ENCODE measurements around the gene MAU2. TPM values are rescaled to one million over a fixed set of nuclear protein-coding genes. Genes with fewer than 3 reads are reported as not detected.

The MAU2 gene
- total and polyA plus RNA-seq, 2 donors (not counting 1 experiment from before 2014, with no cell fraction given) = 11.1 to 29.4 TPM

DNA sequence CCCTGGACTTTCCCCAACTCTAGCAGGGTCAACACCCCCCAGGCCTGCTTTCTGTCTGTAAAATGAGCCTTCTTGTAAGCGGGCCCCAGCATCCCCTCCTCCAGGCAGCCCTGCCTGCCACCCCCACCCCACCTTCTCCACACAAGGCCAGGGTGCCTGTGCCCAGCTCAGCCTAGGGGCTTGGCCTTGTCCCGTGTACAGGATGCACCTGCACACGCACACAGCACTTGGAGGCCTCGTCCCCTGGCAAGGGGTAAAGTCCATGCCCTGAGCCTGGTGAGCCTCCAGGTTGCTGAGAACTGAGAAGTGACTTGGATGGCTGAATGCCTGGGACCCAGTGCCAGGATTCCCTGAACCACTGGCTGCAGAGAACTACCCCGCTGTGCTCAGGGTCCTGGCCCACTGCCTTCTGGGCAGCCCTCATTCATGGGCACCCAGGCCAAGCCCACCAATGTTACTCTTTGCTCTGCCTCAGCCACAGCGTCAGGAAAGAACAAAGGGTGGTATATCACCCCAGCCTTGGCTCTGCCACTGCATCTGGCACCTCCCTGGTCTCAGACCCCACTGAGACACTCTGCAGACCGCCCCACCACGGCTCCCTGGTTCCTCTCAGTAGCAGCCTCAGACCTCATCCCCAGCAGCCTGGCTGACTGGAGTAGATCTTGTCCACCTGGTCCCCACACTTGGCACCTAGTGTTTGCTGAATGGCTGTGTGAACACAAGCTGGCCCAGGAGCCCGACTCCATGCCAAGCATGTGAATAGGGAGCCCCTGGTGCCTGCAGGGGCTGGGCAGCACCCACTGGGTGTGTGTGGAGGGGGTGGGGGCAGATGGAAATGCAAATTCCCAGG, 45.7 kb upstream of the MAU2 start:
- Histone ChIP-seq H3K27me3 (ENCODE audit: control insufficient read depth, insufficient read depth, low read length) (peaks cover 9% of the 10 kb centered on the region), H4K20me1 (ENCODE audit: control insufficient read depth, extremely low read depth, insufficient read depth, low read length) (no peaks in the 10 kb centered on the region), H3K79me2 (ENCODE audit: control insufficient read depth, insufficient read depth, low read length) (no peaks in the 10 kb centered on the region), H3K9me3 (ENCODE audit: control insufficient read depth, insufficient read depth, low read depth, low read length) (no peaks in the 10 kb centered on the region), H3K4me1 (ENCODE audit: control insufficient read depth, extremely low read depth, insufficient read depth, low read length) (no peaks in the 10 kb centered on the region), H3K4me2 (ENCODE audit: extremely low read depth, insufficient read depth, low read length) (no peak overlapping the region), H3K27ac (ENCODE audit: insufficient read depth, low read length) (no peak overlapping the region), H3K4me3 (replicated peaks in 1 of 4; ENCODE audit: control extremely low read depth in 1 of 4, insufficient read depth in 1 of 4, low read depth in 3 of 4, low read length in 4 of 4) (no peak overlapping the region), H3K9ac (ENCODE audit: insufficient read depth, low read length) (no peak overlapping the region), H2AFZ (ENCODE audit: low read length) (no peak overlapping the region), H3K36me3 (ENCODE audit: control insufficient read depth, insufficient read depth, low read length) (peaks cover 20% of the 10 kb centered on the region)
- TF ChIP-seq, protein P1, sequence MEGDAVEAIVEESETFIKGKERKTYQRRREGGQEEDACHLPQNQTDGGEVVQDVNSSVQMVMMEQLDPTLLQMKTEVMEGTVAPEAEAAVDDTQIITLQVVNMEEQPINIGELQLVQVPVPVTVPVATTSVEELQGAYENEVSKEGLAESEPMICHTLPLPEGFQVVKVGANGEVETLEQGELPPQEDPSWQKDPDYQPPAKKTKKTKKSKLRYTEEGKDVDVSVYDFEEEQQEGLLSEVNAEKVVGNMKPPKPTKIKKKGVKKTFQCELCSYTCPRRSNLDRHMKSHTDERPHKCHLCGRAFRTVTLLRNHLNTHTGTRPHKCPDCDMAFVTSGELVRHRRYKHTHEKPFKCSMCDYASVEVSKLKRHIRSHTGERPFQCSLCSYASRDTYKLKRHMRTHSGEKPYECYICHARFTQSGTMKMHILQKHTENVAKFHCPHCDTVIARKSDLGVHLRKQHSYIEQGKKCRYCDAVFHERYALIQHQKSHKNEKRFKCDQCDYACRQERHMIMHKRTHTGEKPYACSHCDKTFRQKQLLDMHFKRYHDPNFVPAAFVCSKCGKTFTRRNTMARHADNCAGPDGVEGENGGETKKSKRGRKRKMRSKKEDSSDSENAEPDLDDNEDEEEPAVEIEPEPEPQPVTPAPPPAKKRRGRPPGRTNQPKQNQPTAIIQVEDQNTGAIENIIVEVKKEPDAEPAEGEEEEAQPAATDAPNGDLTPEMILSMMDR (conservative IDR thresholded peaks at IDR 0.05 in 1 of 2, IDR thresholded peaks at IDR 0.05 in 1 of 2; ENCODE audit: low read depth in 1 of 2, low read length in 2 of 2) = no peak
- no peak for TF ChIP-seq EZH2 (IDR thresholded peaks at IDR 0.05; ENCODE audit: low read length, missing control alignments)
- no peak for DNase-seq (ENCODE audit: low read depth in 2 of 2)

DNA sequence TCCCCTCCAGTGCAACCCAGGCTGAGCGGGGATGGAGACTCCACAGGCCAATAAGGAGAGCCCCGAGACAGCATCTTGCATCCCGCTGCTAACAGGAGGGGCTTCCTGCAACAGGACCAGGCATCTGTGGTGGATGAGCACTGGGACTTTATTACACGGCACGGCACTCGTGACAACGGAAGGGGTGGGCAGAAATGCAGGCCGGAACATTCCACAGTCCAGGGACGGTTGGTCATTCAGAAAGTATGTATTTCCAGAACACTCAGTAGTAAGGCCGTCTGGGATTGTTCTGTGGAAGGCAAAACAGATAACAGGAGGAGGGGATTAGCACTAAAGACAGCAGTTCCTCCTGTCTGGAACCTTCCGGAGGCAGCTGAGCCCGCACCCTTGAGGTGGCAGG, 44.2 kb upstream of the MAU2 start:
- no peak overlapping the region for H3K9ac ChIP-seq (ENCODE audit: insufficient read depth, low read length)
- TF ChIP-seq, protein P1 (conservative IDR thresholded peaks at IDR 0.05 in 1 of 2, IDR thresholded peaks at IDR 0.05 in 1 of 2; ENCODE audit: low read depth in 1 of 2, low read length in 2 of 2) = no peak
- TF ChIP-seq EZH2 (IDR thresholded peaks at IDR 0.05; ENCODE audit: low read length, missing control alignments) = no peak
- H2AFZ ChIP-seq (ENCODE audit: low read length) = no peak overlapping the region
- H3K9me3 ChIP-seq (ENCODE audit: control insufficient read depth, insufficient read depth, low read depth, low read length) = no peaks in the 10 kb centered on the region
- no peaks in the 10 kb centered on the region for H3K4me1 ChIP-seq (ENCODE audit: control insufficient read depth, extremely low read depth, insufficient read depth, low read length)
- no peak overlapping the region for H3K27ac ChIP-seq (ENCODE audit: insufficient read depth, low read length)
- no peaks in the 10 kb centered on the region for H3K79me2 ChIP-seq (ENCODE audit: control insufficient read depth, insufficient read depth, low read length)
- no peak overlapping the region for H3K4me3 ChIP-seq (replicated peaks in 1 of 4; ENCODE audit: control extremely low read depth in 1 of 4, insufficient read depth in 1 of 4, low read depth in 3 of 4, low read length in 4 of 4)
- H3K36me3 ChIP-seq (ENCODE audit: control insufficient read depth, insufficient read depth, low read length) = peaks cover 22% of the 10 kb centered on the region
- peaks cover 3% of the 10 kb centered on the region for H3K27me3 ChIP-seq (ENCODE audit: control insufficient read depth, insufficient read depth, low read length)
- H4K20me1 ChIP-seq (ENCODE audit: control insufficient read depth, extremely low read depth, insufficient read depth, low read length) = no peaks in the 10 kb centered on the region
- no peak overlapping the region for H3K4me2 ChIP-seq (ENCODE audit: extremely low read depth, insufficient read depth, low read length)
- DNase-seq (ENCODE audit: low read depth in 2 of 2) = peak; percentile 11 to 85

GRCh38 chr19:19276851-19277250, 43.8 kb upstream of the MAU2 start:
- Histone ChIP-seq H3K79me2 (ENCODE audit: control insufficient read depth, insufficient read depth, low read length) (no peaks in the 10 kb centered on the region), H3K4me2 (ENCODE audit: extremely low read depth, insufficient read depth, low read length) (no peak overlapping the region), H4K20me1 (ENCODE audit: control insufficient read depth, extremely low read depth, insufficient read depth, low read length) (no peaks in the 10 kb centered on the region), H3K27ac (ENCODE audit: insufficient read depth, low read length) (no peak overlapping the region), H3K4me1 (ENCODE audit: control insufficient read depth, extremely low read depth, insufficient read depth, low read length) (no peaks in the 10 kb centered on the region), H3K27me3 (ENCODE audit: control insufficient read depth, insufficient read depth, low read length) (peaks cover 3% of the 10 kb centered on the region), H3K9ac (ENCODE audit: insufficient read depth, low read length) (no peak overlapping the region), H3K4me3 (replicated peaks in 1 of 4; ENCODE audit: control extremely low read depth in 1 of 4, insufficient read depth in 1 of 4, low read depth in 3 of 4, low read length in 4 of 4) (no peak overlapping the region), H2AFZ (ENCODE audit: low read length) (no peak overlapping the region), H3K36me3 (ENCODE audit: control insufficient read depth, insufficient read depth, low read length) (peaks cover 24% of the 10 kb centered on the region), H3K9me3 (ENCODE audit: control insufficient read depth, insufficient read depth, low read depth, low read length) (no peaks in the 10 kb centered on the region)
- DNase-seq (ENCODE audit: low read depth in 2 of 2) = no peak
- TF ChIP-seq, protein P1 (conservative IDR thresholded peaks at IDR 0.05 in 1 of 2, IDR thresholded peaks at IDR 0.05 in 1 of 2; ENCODE audit: low read depth in 1 of 2, low read length in 2 of 2) = no peak
- TF ChIP-seq EZH2 (IDR thresholded peaks at IDR 0.05; ENCODE audit: low read length, missing control alignments) = no peak
